Adrenal gland (tissue), 12 donors: ENCODE results near the gene KRTAP2-2. TPM values are rescaled to one million over a fixed set of nuclear protein-coding genes. Genes with fewer than 3 reads are reported as not detected.
"Not testable (repeated sequence)": the region's sequence is repeated elsewhere in the genome, so short reads cannot be mapped to it uniquely, and the experiment has no call there.

Experiments
- DNase-seq, 7 donors: peaks; one replicate each; pipeline ENCODE4 v3.0.0-alpha.2; 2019 to 2020
- H3K27ac ChIP-seq, 5 donors: fragments of 200-600 bp; sonication (generic) in 4 of 5; 1 replicate in 3 of 5; 2 replicates in 2 of 5; pipeline versions ENCODE4 v1.5.1 to v1.8.0; 2016 to 2020; ENCODE audit warnings: mild to moderate bottlenecking in 1 of 5
- H3K27me3 ChIP-seq: fragments of 200-600 bp; 2 replicates; pipeline ENCODE4 v1.8.0; 2021
- H3K36me3 ChIP-seq, 2 donors: fragments of 200-600 bp; replicated peaks in 1 of 2; 1 replicate in 1 of 2; 2 replicates in 1 of 2; pipeline versions ENCODE4 v1.5.1 to v1.8.0; 2018 to 2022
- H3K4me1 ChIP-seq, 2 donors: fragments of 200-600 bp; replicated peaks in 1 of 2; 1 replicate in 1 of 2; 2 replicates in 1 of 2; pipeline versions ENCODE4 v1.5.1 to v1.8.0; 2018 to 2021
- H3K4me3 ChIP-seq, 4 donors: fragments of 200-600 bp; sonication (generic) in 3 of 4; one replicate each; pipeline ENCODE4 v1.5.1; 2016 to 2018
- H3K9me3 ChIP-seq, 3 donors: fragments of 200-600 bp; sonication (generic) in 1 of 3; replicated peaks in 1 of 3; 1 replicate in 2 of 3; 2 replicates in 1 of 3; pipeline versions ENCODE4 v1.5.1 to v1.8.0; 2016 to 2021
- CTCF ChIP-seq, 6 experiments: fragments of 450-650 bp in 4 of 6; fragments of 200-600 bp in 2 of 6; sonication (generic) in 1 of 6; IDR thresholded peaks; 1 replicate in 5 of 6; 2 replicates in 1 of 6; pipeline versions ENCODE4 v1.5.1 to v1.8.0; 2016 to 2021; ENCODE audit warnings: antibody characterized with exemption in 6 of 6, mild to moderate bottlenecking in 2 of 6, moderate library complexity in 1 of 6
- POLR2A ChIP-seq, 2 donors: fragments of 450-650 bp; IDR thresholded peaks; one replicate each; pipeline ENCODE4 v1.6.1; 2017; ENCODE audit warnings: antibody characterized with exemption in 2 of 2, mild to moderate bottlenecking in 2 of 2, moderate library complexity in 1 of 2
- WGBS, 4 donors: extraction: QIAGEN DNeasy Blood & Tissue Kit in 2 of 4; methylation state at CpG; one replicate each; pipeline versions ENCODE4 v1.1.5 to v1.1.7; 2013 to 2017; 5-methylcytosine and 5-hydroxymethylcytosine counted together
- intact Hi-C, 2 donors: fragments of 100-400 bp; cut with DNase I; formaldehyde crosslinking; loops; one replicate each; pipeline versions ENCODE4 v1.14.1 to v1.15.0; 2022 to 2023
- polyA plus RNA-seq, 3 donors: library from polyadenylated mRNA; stranded (reverse); fragments of 200-250 nt in 2 of 3; fragments of 350-450 nt in 1 of 3; fragmentation: Illumina TruSeq in 1 of 3; extraction: RNeasy Lipid Tissue Mini Kit (QIAGEN cat#74804) in 1 of 3; gene quantifications; one replicate each; pipeline ENCODE4 v1.2.3, GENCODE V29; 2013 to 2014
- total RNA-seq, 9 donors: library from RNA; depleted of rRNA in 4 of 9; stranded (reverse); fragments of >200 nt in 4 of 9; fragments of 120-200 nt in 1 of 9; fragmentation: NEBNext Ultra II Directional in 1 of 9; extraction: Animal tissue kit (Norgen Biotek cat#: 25700) in 1 of 9; gene quantifications; one replicate each; pipeline versions ENCODE4 v1.1.0 to v1.2.4, GENCODE V29; 2013 to 2023
- donor health status: healthy with polysubstance abuse.
- donor health status: Bipolar disorder and iron deficiency.
- donor health status: DM: yes; HTN: yes; CAD: no.
- donor health status: DM: no; HTN: no; CAD: no.
- donor health status: DM: no; HTN: no; CAD: no.
- donor health status: DM: yes; HTN: yes; CAD: no.

KRTAP2-2 gene
- total and polyA plus RNA-seq, 12 donors: not detected

- 63 to 80% (median 76%) methylated on average over 6 of the region's 6 CpGs for WGBS, 4 donors
- intact Hi-C loops: no loop called here
- H3K9me3 ChIP-seq: no peaks in the 10 kb centered on the region
- DNase-seq: no peak
- no peaks in the 10 kb centered on the region for H3K36me3 ChIP-seq
- H3K4me1 ChIP-seq: no peaks in the 10 kb centered on the region
- no peak overlapping the region for H3K4me3 ChIP-seq
- TF ChIP-seq POLR2A (IDR thresholded peaks at IDR 0.05) (no peak), CTCF (IDR thresholded peaks at IDR 0.05) (no peak)
- no peaks in the 10 kb centered on the region for H3K27me3 ChIP-seq
- no peak overlapping the region for H3K27ac ChIP-seq
Measured at GRCh38 chr17:41098481-41098880, 43.5 kb upstream of the KRTAP2-2 start.

GRCh38 chr17:41098042-41098441 is 43.0 kb upstream of the KRTAP2-2 start, which contains the start of gene KRTAP4-8:
Gene KRTAP4-8, minus strand, starts transcription at chr17:41098142. Its CDS starts 58 bp downstream, at chr17:41098084.
- H3K27ac ChIP-seq: no peak within 1 kb of the TSS
- no peaks in the 10 kb centered on the region for H3K36me3 ChIP-seq
- 43 to 66% (median 51%) methylated on average over 4 of the region's 4 CpGs for WGBS, 4 donors
- H3K27me3 ChIP-seq: no peaks in the 10 kb centered on the region
- TF ChIP-seq POLR2A (IDR thresholded peaks at IDR 0.05) (no peak), CTCF (IDR thresholded peaks at IDR 0.05) (no peak)
- no peaks in the 10 kb centered on the region for H3K4me1 ChIP-seq
- intact Hi-C loops: no loop called here
- no peak for DNase-seq
- no peak within 1 kb of the TSS for H3K4me3 ChIP-seq
- no peaks in the 10 kb centered on the region for H3K9me3 ChIP-seq

GRCh38 chr17:41096055-41096454 is 41.0 kb upstream of the KRTAP2-2 start:
- Histone ChIP-seq H3K9me3 (no peaks in the 10 kb centered on the region), H3K36me3 (no peaks in the 10 kb centered on the region), H3K4me1 (no peaks in the 10 kb centered on the region), H3K4me3 (no peak overlapping the region), H3K27ac (no peak overlapping the region), H3K27me3 (no peaks in the 10 kb centered on the region)
- TF ChIP-seq CTCF (IDR thresholded peaks at IDR 0.05) (no peak), POLR2A (IDR thresholded peaks at IDR 0.05) (no peak)
- intact Hi-C loops: no loop called here
- DNase-seq: no peak
- WGBS, 4 donors: 80 to 86% (median 82%) methylated on average over 7 of the region's 7 CpGs

- H3K27ac ChIP-seq, H3K36me3 ChIP-seq, H3K4me1 ChIP-seq, H3K27me3 ChIP-seq, DNase-seq, H3K9me3 ChIP-seq, intact Hi-C loops, H3K4me3 ChIP-seq: not testable (repeated sequence)
- WGBS, 4 donors: 40 to 64% (median 54%) methylated on average over 4 of the region's 4 CpGs
Measured at GRCh38 chr17:41088760-41089352, 33.8 kb upstream of the KRTAP2-2 start.

- DNase-seq, H3K4me3 ChIP-seq, H3K27ac ChIP-seq, H3K36me3 ChIP-seq, intact Hi-C loops, H3K27me3 ChIP-seq, H3K9me3 ChIP-seq, H3K4me1 ChIP-seq: not testable (repeated sequence)
- WGBS, 4 donors: 71 to 81% (median 74%) methylated on average over 5 to 14 of the region's 14 CpGs
Measured at GRCh38 chr17:41084100-41084856, 29.2 kb upstream of the KRTAP2-2 start, which contains the start of gene KRTAP4-7. Gene KRTAP4-7, plus strand, starts transcription at chr17:41084150. Its CDS starts 57 bp downstream, at chr17:41084207.

GRCh38 chr17:41083427-41083826 is 28.4 kb upstream of the KRTAP2-2 start:
- DNase-seq, H3K36me3 ChIP-seq, H3K27ac ChIP-seq, intact Hi-C loops, H3K4me1 ChIP-seq, H3K9me3 ChIP-seq, H3K27me3 ChIP-seq, H3K4me3 ChIP-seq: not testable (repeated sequence)
- 68 to 87% (median 78%) methylated on average over 2 of the region's 2 CpGs for WGBS, 4 donors
